DMS114 treated with DMSO at 0.1 percent for 48 hours (cell line): Measurements from ENCODE around the gene PILRB.
"Not testable (repeated sequence)": the region's sequence is repeated elsewhere in the genome, so short reads cannot be mapped to it uniquely, and the experiment has no call there.

Experiments used
- DNase-seq: peaks from one replicate; lab custom pipeline; 2025; ENCODE audit not compliant: unreplicated experiment; lab: John Stamatoyannopoulos, UW

Gene PILRB

GRCh38 chr7:100358027-100358856 lies at the start of gene PILRB:
Gene PILRB (plus strand): TSS chr7:100358117. CDS start chr7:100358303, 186 bp downstream.
- DNase-seq = no peak

- not testable (repeated sequence) for DNase-seq
Measured at GRCh38 chr7:100318329-100318728, 39.6 kb upstream of the PILRB start.

- not testable (repeated sequence) for DNase-seq
Measured at GRCh38 chr7:100321648-100322047, 36.3 kb upstream of the PILRB start.

- DNase-seq = not testable (repeated sequence)
Measured at GRCh38 chr7:100324194-100324593, 33.7 kb upstream of the PILRB start.

- DNase-seq = not testable (repeated sequence)
Measured at GRCh38 chr7:100325671-100326070, 32.2 kb upstream of the PILRB start.

GRCh38 chr7:100326914-100327313 lies 31.0 kb upstream of the PILRB start:
- not testable (repeated sequence) for DNase-seq

GRCh38 chr7:100335566-100336466 lies 22.1 kb upstream of the PILRB start:
- DNase-seq = peak; percentile 79

GRCh38 chr7:100338083-100338696 lies 19.7 kb upstream of the PILRB start:
- not testable (repeated sequence) for DNase-seq

GRCh38 chr7:100341286-100341685 lies 16.6 kb upstream of the PILRB start:
- not testable (repeated sequence) for DNase-seq

GRCh38 chr7:100342765-100343164 lies 15.2 kb upstream of the PILRB start:
- DNase-seq = no peak

- DNase-seq = not testable (repeated sequence)
Measured at GRCh38 chr7:100344124-100344559, 13.8 kb upstream of the PILRB start.

GRCh38 chr7:100344560-100345287 lies 13.2 kb upstream of the PILRB start:
- not testable (repeated sequence) for DNase-seq

GRCh38 chr7:100345288-100345672 lies 12.6 kb upstream of the PILRB start:
- DNase-seq = peak; percentile 29

GRCh38 chr7:100346921-100347320 lies 11.0 kb upstream of the PILRB start:
- DNase-seq = no peak

GRCh38 chr7:100348805-100349204 lies 9.1 kb upstream of the PILRB start:
- DNase-seq = no peak

- DNase-seq = no peak
Measured at GRCh38 chr7:100349757-100350156, 8.2 kb upstream of the PILRB start.

GRCh38 chr7:100351657-100352058 lies 6.3 kb upstream of the PILRB start:
- no peak for DNase-seq

GRCh38 chr7:100352230-100352781 lies 5.6 kb upstream of the PILRB start:
- DNase-seq = not testable (repeated sequence)

- no peak for DNase-seq
Measured at GRCh38 chr7:100352984-100353684, 4.8 kb upstream of the PILRB start.
